ENCODE measurements around the gene SP140L.

GRCh38 chr2:230327418-230328154, 593 bp downstream of the SP140L start:
- TF ChIP-seq, protein P1, sequence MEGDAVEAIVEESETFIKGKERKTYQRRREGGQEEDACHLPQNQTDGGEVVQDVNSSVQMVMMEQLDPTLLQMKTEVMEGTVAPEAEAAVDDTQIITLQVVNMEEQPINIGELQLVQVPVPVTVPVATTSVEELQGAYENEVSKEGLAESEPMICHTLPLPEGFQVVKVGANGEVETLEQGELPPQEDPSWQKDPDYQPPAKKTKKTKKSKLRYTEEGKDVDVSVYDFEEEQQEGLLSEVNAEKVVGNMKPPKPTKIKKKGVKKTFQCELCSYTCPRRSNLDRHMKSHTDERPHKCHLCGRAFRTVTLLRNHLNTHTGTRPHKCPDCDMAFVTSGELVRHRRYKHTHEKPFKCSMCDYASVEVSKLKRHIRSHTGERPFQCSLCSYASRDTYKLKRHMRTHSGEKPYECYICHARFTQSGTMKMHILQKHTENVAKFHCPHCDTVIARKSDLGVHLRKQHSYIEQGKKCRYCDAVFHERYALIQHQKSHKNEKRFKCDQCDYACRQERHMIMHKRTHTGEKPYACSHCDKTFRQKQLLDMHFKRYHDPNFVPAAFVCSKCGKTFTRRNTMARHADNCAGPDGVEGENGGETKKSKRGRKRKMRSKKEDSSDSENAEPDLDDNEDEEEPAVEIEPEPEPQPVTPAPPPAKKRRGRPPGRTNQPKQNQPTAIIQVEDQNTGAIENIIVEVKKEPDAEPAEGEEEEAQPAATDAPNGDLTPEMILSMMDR (IDR thresholded peaks at IDR 0.05) = no peak
- TF ChIP-seq POLR2A (IDR thresholded peaks at IDR 0.05) (no peak), POLR2AphosphoS5 (IDR thresholded peaks at IDR 0.05) (no peak)
